ENCODE results near the gene ZNF236. TPM values are rescaled to one million over a fixed set of nuclear protein-coding genes. Genes with fewer than 3 reads are reported as not detected.

The ZNF236 gene
- total and polyA plus RNA-seq, 2 of the 8 experiments (the other 6 are each of a cell fraction or from before 2014, with no cell fraction given), result 6.7 to 14.5 TPM

Small RNA genes lying within 50 kb of the gene (small RNA-seq; reads per million reads assigned to genes)
- gene RF00017 (ENCODE audit: insufficient read depth) (not detected), gene RNU6-346P (ENCODE audit: insufficient read depth) (not detected)

All from H1 (cell line).